HEK293 (cell line): ENCODE data around the gene TLR5.

ENCODE experiments used
- ZBTB7A ChIP-seq: fragments of 450-650 bp; formaldehyde crosslinking; IDR thresholded peaks from 2 replicates; pipeline ENCODE4 v1.5.1; 2016; ENCODE audit warnings: low read depth, missing biosample characterization, missing genetic modification characterization
- ZNF19 ChIP-seq: fragments of 450-650 bp; formaldehyde crosslinking; IDR thresholded peaks from 2 replicates; pipeline ENCODE4; 2016; ENCODE audit warnings: missing biosample characterization, missing genetic modification characterization, low read depth
- ZNF266 ChIP-seq: fragments of 450-650 bp; formaldehyde crosslinking; IDR thresholded peaks from 2 replicates; pipeline ENCODE4 v1.5.1; 2016; ENCODE audit warnings: missing biosample characterization, missing genetic modification characterization, low read depth
- ZNF274 ChIP-seq, 2 experiments: fragments of 200-500 bp in 1 of 2; fragments of 450-650 bp in 1 of 2; sonication (Bioruptor generic) in 1 of 2; formaldehyde crosslinking in 1 of 2; IDR thresholded peaks; 2 replicates each; pipeline versions ENCODE4 v1.5.1 to v1.6.1; 2014 to 2016; ENCODE audit warnings: borderline replicate concordance in 1 of 2, inconsistent platforms in 1 of 2, low read length in 1 of 2, missing biosample characterization in 1 of 2, missing genetic modification characterization in 1 of 2
- ZNF623 ChIP-seq: fragments of 450-650 bp; formaldehyde crosslinking; IDR thresholded peaks from 2 replicates; pipeline ENCODE4 v1.5.1; 2016; ENCODE audit warnings: missing biosample characterization, missing genetic modification characterization
- ZNF830 ChIP-seq: fragments of 450-650 bp; IDR thresholded peaks from 2 replicates; pipeline ENCODE4 v1.5.0; 2018; ENCODE audit warnings: missing biosample characterization, missing genetic modification characterization, low read depth, mild to moderate bottlenecking, moderate library complexity
- TF ChIP-seq, protein P1 (sequence below): fragments of 450-650 bp; formaldehyde crosslinking; IDR thresholded peaks from 2 replicates; pipeline ENCODE4 v1.5.1; 2016; ENCODE audit warnings: missing biosample characterization, missing genetic modification characterization
- TF ChIP-seq, protein P2 (sequence below): fragments of 450-650 bp; formaldehyde crosslinking; IDR thresholded peaks from 2 replicates; pipeline ENCODE4 v1.5.1; 2016; ENCODE audit warnings: missing biosample characterization, missing genetic modification characterization
- TF ChIP-seq, protein P3 (sequence below): fragments of 450-650 bp; formaldehyde crosslinking; IDR thresholded peaks from 2 replicates; pipeline ENCODE4 v1.5.1; 2016; ENCODE audit warnings: missing biosample characterization, missing genetic modification characterization
- TF ChIP-seq, protein P4 (sequence below): fragments of 450-650 bp; formaldehyde crosslinking; IDR thresholded peaks from 2 replicates; pipeline ENCODE4 v1.5.1; 2016; ENCODE audit warnings: missing biosample characterization, missing genetic modification characterization
- TF ChIP-seq, protein P5 (sequence below): fragments of 450-650 bp; formaldehyde crosslinking; conservative IDR thresholded peaks from 2 replicates; pipeline ENCODE4 v1.5.1; 2016; ENCODE audit warnings: low read depth, missing biosample characterization, missing genetic modification characterization

DNA sequence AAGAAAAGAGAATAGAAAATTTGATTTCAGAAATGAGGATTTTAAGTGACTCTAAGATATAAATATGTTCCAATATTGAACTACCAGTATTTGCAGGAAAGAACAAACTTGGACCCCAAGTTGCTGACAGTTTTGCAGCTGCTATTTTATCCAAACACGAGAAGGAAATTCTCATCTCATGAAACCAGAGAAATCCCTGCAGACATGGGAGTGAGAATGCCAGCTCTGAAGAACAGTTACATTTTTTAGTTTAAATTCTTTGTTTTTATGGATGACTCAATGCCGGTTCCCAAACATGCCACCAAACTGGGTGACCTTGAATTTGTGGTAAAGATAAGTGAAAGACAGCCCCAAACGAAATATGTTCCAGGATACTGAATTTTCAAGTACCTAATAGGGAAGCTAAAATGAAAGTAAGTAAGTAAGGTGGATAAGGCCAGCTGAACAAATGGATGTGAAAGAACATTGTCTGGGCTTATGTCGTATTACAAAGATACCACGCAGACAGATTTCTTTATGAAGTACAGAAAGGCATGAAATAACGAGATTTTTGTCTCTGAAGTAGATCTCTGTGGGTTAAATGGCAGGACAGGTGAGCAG, 19.9 kb downstream of the TLR5 start:
- no peak for TF ChIP-seq ZNF274 (IDR thresholded peaks at IDR 0.05; ENCODE audit: low read length)
- TF ChIP-seq ZNF274 (tag by site-specific recombination; IDR thresholded peaks at IDR 0.05; ENCODE audit: borderline replicate concordance) = no peak
- no peak for TF ChIP-seq ZNF623 (tag by site-specific recombination)
- no peak for TF ChIP-seq ZNF266 (tag by site-specific recombination)
- TF ChIP-seq, protein P1, sequence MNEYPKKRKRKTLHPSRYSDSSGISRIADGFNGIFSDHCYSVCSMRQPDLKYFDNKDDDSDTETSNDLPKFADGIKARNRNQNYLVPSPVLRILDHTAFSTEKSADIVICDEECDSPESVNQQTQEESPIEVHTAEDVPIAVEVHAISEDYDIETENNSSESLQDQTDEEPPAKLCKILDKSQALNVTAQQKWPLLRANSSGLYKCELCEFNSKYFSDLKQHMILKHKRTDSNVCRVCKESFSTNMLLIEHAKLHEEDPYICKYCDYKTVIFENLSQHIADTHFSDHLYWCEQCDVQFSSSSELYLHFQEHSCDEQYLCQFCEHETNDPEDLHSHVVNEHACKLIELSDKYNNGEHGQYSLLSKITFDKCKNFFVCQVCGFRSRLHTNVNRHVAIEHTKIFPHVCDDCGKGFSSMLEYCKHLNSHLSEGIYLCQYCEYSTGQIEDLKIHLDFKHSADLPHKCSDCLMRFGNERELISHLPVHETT (tag by site-specific recombination) = no peak
- TF ChIP-seq ZNF830 (tag by site-specific recombination) = no peak
- TF ChIP-seq, protein P2, sequence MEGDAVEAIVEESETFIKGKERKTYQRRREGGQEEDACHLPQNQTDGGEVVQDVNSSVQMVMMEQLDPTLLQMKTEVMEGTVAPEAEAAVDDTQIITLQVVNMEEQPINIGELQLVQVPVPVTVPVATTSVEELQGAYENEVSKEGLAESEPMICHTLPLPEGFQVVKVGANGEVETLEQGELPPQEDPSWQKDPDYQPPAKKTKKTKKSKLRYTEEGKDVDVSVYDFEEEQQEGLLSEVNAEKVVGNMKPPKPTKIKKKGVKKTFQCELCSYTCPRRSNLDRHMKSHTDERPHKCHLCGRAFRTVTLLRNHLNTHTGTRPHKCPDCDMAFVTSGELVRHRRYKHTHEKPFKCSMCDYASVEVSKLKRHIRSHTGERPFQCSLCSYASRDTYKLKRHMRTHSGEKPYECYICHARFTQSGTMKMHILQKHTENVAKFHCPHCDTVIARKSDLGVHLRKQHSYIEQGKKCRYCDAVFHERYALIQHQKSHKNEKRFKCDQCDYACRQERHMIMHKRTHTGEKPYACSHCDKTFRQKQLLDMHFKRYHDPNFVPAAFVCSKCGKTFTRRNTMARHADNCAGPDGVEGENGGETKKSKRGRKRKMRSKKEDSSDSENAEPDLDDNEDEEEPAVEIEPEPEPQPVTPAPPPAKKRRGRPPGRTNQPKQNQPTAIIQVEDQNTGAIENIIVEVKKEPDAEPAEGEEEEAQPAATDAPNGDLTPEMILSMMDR (tag by site-specific recombination) = no peak
- TF ChIP-seq, protein P3, sequence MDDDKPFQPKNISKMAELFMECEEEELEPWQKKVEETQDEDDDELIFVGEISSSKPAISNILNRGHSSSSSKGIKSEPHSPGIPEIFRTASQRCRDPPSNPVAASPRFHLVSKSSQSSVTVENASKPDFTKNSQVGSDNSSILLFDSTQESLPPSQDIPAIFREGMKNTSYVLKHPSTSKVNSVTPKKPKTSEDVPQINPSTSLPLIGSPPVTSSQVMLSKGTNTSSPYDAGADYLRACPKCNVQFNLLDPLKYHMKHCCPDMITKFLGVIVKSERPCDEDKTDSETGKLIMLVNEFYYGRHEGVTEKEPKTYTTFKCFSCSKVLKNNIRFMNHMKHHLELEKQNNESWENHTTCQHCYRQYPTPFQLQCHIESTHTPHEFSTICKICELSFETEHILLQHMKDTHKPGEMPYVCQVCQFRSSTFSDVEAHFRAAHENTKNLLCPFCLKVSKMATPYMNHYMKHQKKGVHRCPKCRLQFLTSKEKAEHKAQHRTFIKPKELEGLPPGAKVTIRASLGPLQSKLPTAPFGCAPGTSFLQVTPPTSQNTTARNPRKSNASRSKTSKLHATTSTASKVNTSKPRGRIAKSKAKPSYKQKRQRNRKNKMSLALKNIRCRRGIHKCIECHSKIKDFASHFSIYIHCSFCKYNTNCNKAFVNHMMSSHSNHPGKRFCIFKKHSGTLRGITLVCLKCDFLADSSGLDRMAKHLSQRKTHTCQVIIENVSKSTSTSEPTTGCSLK (tag by site-specific recombination) = no peak
- TF ChIP-seq ZNF19 (tag by site-specific recombination) = no peak
- TF ChIP-seq, protein P4, sequence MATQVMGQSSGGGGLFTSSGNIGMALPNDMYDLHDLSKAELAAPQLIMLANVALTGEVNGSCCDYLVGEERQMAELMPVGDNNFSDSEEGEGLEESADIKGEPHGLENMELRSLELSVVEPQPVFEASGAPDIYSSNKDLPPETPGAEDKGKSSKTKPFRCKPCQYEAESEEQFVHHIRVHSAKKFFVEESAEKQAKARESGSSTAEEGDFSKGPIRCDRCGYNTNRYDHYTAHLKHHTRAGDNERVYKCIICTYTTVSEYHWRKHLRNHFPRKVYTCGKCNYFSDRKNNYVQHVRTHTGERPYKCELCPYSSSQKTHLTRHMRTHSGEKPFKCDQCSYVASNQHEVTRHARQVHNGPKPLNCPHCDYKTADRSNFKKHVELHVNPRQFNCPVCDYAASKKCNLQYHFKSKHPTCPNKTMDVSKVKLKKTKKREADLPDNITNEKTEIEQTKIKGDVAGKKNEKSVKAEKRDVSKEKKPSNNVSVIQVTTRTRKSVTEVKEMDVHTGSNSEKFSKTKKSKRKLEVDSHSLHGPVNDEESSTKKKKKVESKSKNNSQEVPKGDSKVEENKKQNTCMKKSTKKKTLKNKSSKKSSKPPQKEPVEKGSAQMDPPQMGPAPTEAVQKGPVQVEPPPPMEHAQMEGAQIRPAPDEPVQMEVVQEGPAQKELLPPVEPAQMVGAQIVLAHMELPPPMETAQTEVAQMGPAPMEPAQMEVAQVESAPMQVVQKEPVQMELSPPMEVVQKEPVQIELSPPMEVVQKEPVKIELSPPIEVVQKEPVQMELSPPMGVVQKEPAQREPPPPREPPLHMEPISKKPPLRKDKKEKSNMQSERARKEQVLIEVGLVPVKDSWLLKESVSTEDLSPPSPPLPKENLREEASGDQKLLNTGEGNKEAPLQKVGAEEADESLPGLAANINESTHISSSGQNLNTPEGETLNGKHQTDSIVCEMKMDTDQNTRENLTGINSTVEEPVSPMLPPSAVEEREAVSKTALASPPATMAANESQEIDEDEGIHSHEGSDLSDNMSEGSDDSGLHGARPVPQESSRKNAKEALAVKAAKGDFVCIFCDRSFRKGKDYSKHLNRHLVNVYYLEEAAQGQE = no peak
- TF ChIP-seq, protein P5, sequence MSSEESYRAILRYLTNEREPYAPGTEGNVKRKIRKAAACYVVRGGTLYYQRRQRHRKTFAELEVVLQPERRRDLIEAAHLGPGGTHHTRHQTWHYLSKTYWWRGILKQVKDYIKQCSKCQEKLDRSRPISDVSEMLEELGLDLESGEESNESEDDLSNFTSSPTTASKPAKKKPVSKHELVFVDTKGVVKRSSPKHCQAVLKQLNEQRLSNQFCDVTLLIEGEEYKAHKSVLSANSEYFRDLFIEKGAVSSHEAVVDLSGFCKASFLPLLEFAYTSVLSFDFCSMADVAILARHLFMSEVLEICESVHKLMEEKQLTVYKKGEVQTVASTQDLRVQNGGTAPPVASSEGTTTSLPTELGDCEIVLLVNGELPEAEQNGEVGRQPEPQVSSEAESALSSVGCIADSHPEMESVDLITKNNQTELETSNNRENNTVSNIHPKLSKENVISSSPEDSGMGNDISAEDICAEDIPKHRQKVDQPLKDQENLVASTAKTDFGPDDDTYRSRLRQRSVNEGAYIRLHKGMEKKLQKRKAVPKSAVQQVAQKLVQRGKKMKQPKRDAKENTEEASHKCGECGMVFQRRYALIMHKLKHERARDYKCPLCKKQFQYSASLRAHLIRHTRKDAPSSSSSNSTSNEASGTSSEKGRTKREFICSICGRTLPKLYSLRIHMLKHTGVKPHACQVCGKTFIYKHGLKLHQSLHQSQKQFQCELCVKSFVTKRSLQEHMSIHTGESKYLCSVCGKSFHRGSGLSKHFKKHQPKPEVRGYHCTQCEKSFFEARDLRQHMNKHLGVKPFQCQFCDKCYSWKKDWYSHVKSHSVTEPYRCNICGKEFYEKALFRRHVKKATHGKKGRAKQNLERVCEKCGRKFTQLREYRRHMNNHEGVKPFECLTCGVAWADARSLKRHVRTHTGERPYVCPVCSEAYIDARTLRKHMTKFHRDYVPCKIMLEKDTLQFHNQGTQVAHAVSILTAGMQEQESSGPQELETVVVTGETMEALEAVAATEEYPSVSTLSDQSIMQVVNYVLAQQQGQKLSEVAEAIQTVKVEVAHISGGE = no peak
- TF ChIP-seq ZBTB7A (tag by site-specific recombination) = no peak
